HEK293 (cell line): Measurements from ENCODE around the gene BCL6B.

ENCODE experiments used
- CTCF ChIA-PET: fragments of 350-600 bp; formaldehyde crosslinking; extraction: SDS; loops from one replicate; lab custom pipeline; 2021; ENCODE audit warnings: antibody characterized with exemption; lab: Yijun Ruan, JAX
- POLR2A ChIA-PET: fragments of 300-600 bp; formaldehyde crosslinking; extraction: SDS; loops from one replicate; lab custom pipeline; 2020; ENCODE audit warnings: antibody characterized with exemption, inconsistent platforms; lab: Yijun Ruan, JAX
- H3K27ac ChIP-seq: fragments of 200-500 bp; sonication (Bioruptor generic); 2 replicates; pipeline ENCODE4 v1.5.1; 2014; ENCODE audit warnings: low read depth, low read length, control low read depth, inconsistent platforms; ENCODE audit errors: extremely low read depth
- H3K36me3 ChIP-seq, 2 experiments: fragments of 200-500 bp in 1 of 2; sonication (Bioruptor generic) in 1 of 2; 1 replicate in 1 of 2; 2 replicates in 1 of 2; pipeline ENCODE4 v1.5.1; 2014 to 2017; ENCODE audit warnings: inconsistent platforms in 2 of 2, low read length in 2 of 2; ENCODE audit not compliant: control insufficient read depth in 2 of 2, insufficient read depth in 1 of 2
- H3K4me1 ChIP-seq: fragments of 200-500 bp; sonication (Bioruptor generic); 2 replicates; pipeline ENCODE4 v1.5.1; 2014; ENCODE audit warnings: mild to moderate bottlenecking, low read length, inconsistent platforms; ENCODE audit not compliant: control insufficient read depth, insufficient read depth
- H3K4me3 ChIP-seq: 2 replicates; pipeline ENCODE4 v1.5.1; 2011; ENCODE audit warnings: low read depth, mild to moderate bottlenecking, control low read depth, low read length, moderate library complexity
- H3K9me3 ChIP-seq: fragments of 200-500 bp; sonication (Bioruptor generic); 2 replicates; pipeline ENCODE4 v1.5.1; 2014; ENCODE audit warnings: low read depth, low read length, inconsistent platforms; ENCODE audit not compliant: control insufficient read depth, insufficient read depth
- BCL11A ChIP-seq: fragments of 450-650 bp; formaldehyde crosslinking; IDR thresholded peaks from 2 replicates; pipeline ENCODE4 v1.5.1; 2016; ENCODE audit warnings: low read depth, missing biosample characterization, missing genetic modification characterization
- CTCF ChIP-seq: fragments of 450-650 bp; formaldehyde crosslinking; IDR thresholded peaks from 2 replicates; pipeline ENCODE4 v1.5.1; 2016; ENCODE audit warnings: missing biosample characterization, missing genetic modification characterization
- IKZF3 ChIP-seq: fragments of 450-650 bp; IDR thresholded peaks from 2 replicates; pipeline ENCODE4 v1.5.0; 2018; ENCODE audit warnings: missing biosample characterization, mild to moderate bottlenecking, missing genetic modification characterization, moderate library complexity
- KLF7 ChIP-seq: fragments of 450-650 bp; formaldehyde crosslinking; IDR thresholded peaks from 2 replicates; pipeline ENCODE4 v1.5.1; 2016; ENCODE audit warnings: missing biosample characterization, missing genetic modification characterization, borderline replicate concordance
- KLF8 ChIP-seq: fragments of 450-650 bp; formaldehyde crosslinking; IDR thresholded peaks from 2 replicates; pipeline ENCODE4 v1.5.1; 2016; ENCODE audit warnings: missing biosample characterization, missing genetic modification characterization
- PATZ1 ChIP-seq: fragments of 450-650 bp; formaldehyde crosslinking; IDR thresholded peaks from 2 replicates; pipeline ENCODE4 v1.5.1; 2016; ENCODE audit warnings: missing biosample characterization, missing genetic modification characterization
- PBX3 ChIP-seq: sonication (generic); formaldehyde crosslinking; IDR thresholded peaks from 2 replicates; pipeline ENCODE4 v1.8.1; 2022; ENCODE audit warnings: mild to moderate bottlenecking, moderate library complexity, missing genetic modification reagents
- PRDM10 ChIP-seq: fragments of 450-650 bp; formaldehyde crosslinking; IDR thresholded peaks from 2 replicates; pipeline ENCODE4 v1.5.1; 2016; ENCODE audit warnings: missing biosample characterization, missing genetic modification characterization
- SP3 ChIP-seq: fragments of 450-650 bp; formaldehyde crosslinking; IDR thresholded peaks from 2 replicates; pipeline ENCODE4 v1.5.1; 2016; ENCODE audit warnings: missing biosample characterization, missing genetic modification characterization
- SP7 ChIP-seq: fragments of 450-650 bp; formaldehyde crosslinking; IDR thresholded peaks from 2 replicates; pipeline ENCODE4 v1.5.1; 2016; ENCODE audit warnings: missing biosample characterization, missing genetic modification characterization
- TRIM28 ChIP-seq: IDR thresholded peaks from 2 replicates; pipeline ENCODE4 v1.6.1; 2011; ENCODE audit warnings: low read length, control low read depth, borderline replicate concordance
- ZBTB1 ChIP-seq: fragments of 450-650 bp; formaldehyde crosslinking; IDR thresholded peaks from 2 replicates; pipeline ENCODE4 v1.5.1; 2016; ENCODE audit warnings: missing biosample characterization, missing genetic modification characterization
- ZBTB17 ChIP-seq: fragments of 450-650 bp; formaldehyde crosslinking; IDR thresholded peaks from 2 replicates; pipeline ENCODE4 v1.5.1; 2016; ENCODE audit warnings: missing biosample characterization, missing genetic modification characterization
- ZBTB8A ChIP-seq: fragments of 450-650 bp; formaldehyde crosslinking; IDR thresholded peaks from 2 replicates; pipeline ENCODE4 v1.5.1; 2016; ENCODE audit warnings: missing biosample characterization, missing genetic modification characterization
- ZFP3 ChIP-seq: fragments of 450-650 bp; formaldehyde crosslinking; IDR thresholded peaks from 2 replicates; pipeline ENCODE4 v1.5.1; 2016; ENCODE audit warnings: low read depth, missing biosample characterization, missing genetic modification characterization
- ZNF169 ChIP-seq: fragments of 450-650 bp; formaldehyde crosslinking; IDR thresholded peaks from 2 replicates; pipeline ENCODE4 v1.5.1; 2016; ENCODE audit warnings: missing biosample characterization, missing genetic modification characterization
- ZNF184 ChIP-seq: fragments of 450-650 bp; IDR thresholded peaks from 2 replicates; pipeline ENCODE4 v1.5.1; 2018; ENCODE audit warnings: missing biosample characterization, mild to moderate bottlenecking, missing genetic modification characterization
- ZNF19 ChIP-seq: fragments of 450-650 bp; formaldehyde crosslinking; IDR thresholded peaks from 2 replicates; pipeline ENCODE4; 2016; ENCODE audit warnings: missing biosample characterization, missing genetic modification characterization, low read depth
- ZNF335 ChIP-seq: fragments of 450-650 bp; formaldehyde crosslinking; conservative IDR thresholded peaks from 2 replicates; pipeline ENCODE4 v1.5.1; 2016; ENCODE audit warnings: missing biosample characterization, missing genetic modification characterization
- ZNF416 ChIP-seq: fragments of 450-650 bp; formaldehyde crosslinking; IDR thresholded peaks from 2 replicates; pipeline ENCODE4 v1.5.1; 2016; ENCODE audit warnings: missing biosample characterization, missing genetic modification characterization
- ZNF48 ChIP-seq: fragments of 450-650 bp; formaldehyde crosslinking; IDR thresholded peaks from 2 replicates; pipeline ENCODE4 v1.5.1; 2016; ENCODE audit warnings: missing biosample characterization, missing genetic modification characterization
- ZNF544 ChIP-seq: fragments of 450-650 bp; formaldehyde crosslinking; IDR thresholded peaks from 2 replicates; pipeline ENCODE4 v1.5.0; 2017; ENCODE audit warnings: missing biosample characterization, missing genetic modification characterization
- ZNF560 ChIP-seq: fragments of 450-650 bp; formaldehyde crosslinking; IDR thresholded peaks from 2 replicates; pipeline ENCODE4 v1.5.1; 2017; ENCODE audit warnings: missing biosample characterization, missing genetic modification characterization, borderline replicate concordance
- ZNF561 ChIP-seq: fragments of 450-650 bp; IDR thresholded peaks from 2 replicates; pipeline ENCODE4 v1.5.1; 2018; ENCODE audit warnings: missing biosample characterization, missing genetic modification characterization, borderline replicate concordance
- ZNF596 ChIP-seq: fragments of 450-650 bp; IDR thresholded peaks from 2 replicates; pipeline ENCODE4 v1.5.0; 2018; ENCODE audit warnings: missing biosample characterization, mild to moderate bottlenecking, missing genetic modification characterization, moderate library complexity
- ZNF654 ChIP-seq: fragments of 450-650 bp; formaldehyde crosslinking; IDR thresholded peaks from 2 replicates; pipeline ENCODE4 v1.5.1; 2016; ENCODE audit warnings: low read depth, missing biosample characterization, missing genetic modification characterization
- ZNF76 ChIP-seq: fragments of 450-650 bp; formaldehyde crosslinking; IDR thresholded peaks from 2 replicates; pipeline ENCODE4; 2016; ENCODE audit warnings: low read depth, missing biosample characterization, missing genetic modification characterization, borderline replicate concordance
- ZNF777 ChIP-seq: fragments of 450-650 bp; formaldehyde crosslinking; IDR thresholded peaks from 2 replicates; pipeline ENCODE4 v1.5.1; 2017; ENCODE audit warnings: missing biosample characterization, missing genetic modification characterization, borderline replicate concordance

The BCL6B gene

DNA sequence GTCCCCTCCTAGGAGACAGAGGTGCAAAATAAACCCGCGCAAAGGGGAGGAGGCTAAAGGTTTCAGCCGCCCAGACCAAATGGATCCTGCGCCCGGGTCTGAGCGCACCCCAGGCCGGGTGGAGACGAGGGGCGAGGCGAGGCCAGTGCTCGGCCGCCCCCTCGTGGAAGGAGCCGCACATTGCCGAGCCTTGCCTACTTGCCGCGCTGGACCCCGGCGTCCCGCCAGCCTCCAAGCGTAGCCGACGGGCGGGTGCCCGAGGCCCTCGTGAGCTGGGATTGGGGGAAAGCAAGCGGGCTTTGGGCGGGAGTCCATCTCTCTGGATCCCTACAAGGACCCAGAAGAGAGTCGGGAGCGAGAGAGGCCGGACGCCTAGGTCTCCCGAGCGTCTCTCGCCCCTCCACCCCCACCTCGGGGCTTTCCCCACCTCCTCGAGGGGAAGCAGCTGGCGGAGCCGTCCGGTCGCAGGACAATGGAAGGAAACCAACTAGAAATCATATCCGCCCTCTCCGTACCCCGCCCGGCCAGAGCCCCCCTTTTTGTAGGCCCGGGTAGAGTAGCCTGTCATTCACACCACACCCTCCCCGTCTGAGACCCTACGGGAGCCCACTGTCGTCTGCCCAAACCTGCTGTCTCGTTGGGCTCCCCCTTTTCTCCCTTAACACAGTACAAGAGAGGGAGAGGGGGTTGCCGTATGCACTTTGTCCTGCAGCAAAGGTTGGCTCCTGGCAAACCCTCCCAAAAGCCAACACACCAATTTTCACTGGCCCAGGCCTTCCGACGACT, 664 bp upstream of the BCL6B start:
- POLR2A ChIA-PET = interaction anchor here (0.6 to 1.6 kb wide), 3 partner anchors 13 to 196 kb away, joined by 3 to 5 read pairs (median 5); partner anchors contain the start of gene SLC16A13
- 0 out of 2 replicates have a peak, but pooled peaks have one; percentile 16 for TF ChIP-seq ZNF596
- TF ChIP-seq ZNF777 (tag by site-specific recombination) = peak; percentile 75
- TF ChIP-seq IKZF3 = 0 out of 2 replicates have a peak, but pooled peaks have one; percentile 21
- TF ChIP-seq CTCF (tag by site-specific recombination) = peak; percentile 90
- TF ChIP-seq KLF7 (tag by site-specific recombination) = 0 out of 2 replicates have a peak, but pooled peaks have one; percentile 17
- TF ChIP-seq BCL11A (tag by site-specific recombination) = no peak
- peak; percentile 37; the same call in 1 of the 2 replicates for TF ChIP-seq ZNF76
- peak; percentile 39; the same call in 1 of the 2 replicates for TF ChIP-seq ZBTB8A (tag by site-specific recombination)
- TF ChIP-seq PRDM10 = peak; percentile 27; the same call in 1 of the 2 replicates
- peak; percentile 64; the same call in 1 of the 2 replicates for TF ChIP-seq KLF8 (tag by site-specific recombination)
- TF ChIP-seq PATZ1 = peak; percentile 43; the same call in 1 of the 2 replicates
- TF ChIP-seq ZNF560 (tag by site-specific recombination) = no peak
- peak; percentile 50 for TF ChIP-seq SP3
- TF ChIP-seq ZBTB17 (tag by site-specific recombination) = peak; percentile 49; the same call in 1 of the 2 replicates
- TF ChIP-seq ZFP3 = no peak
- no peak; the same call in 1 of the 2 replicates for TF ChIP-seq SP7 (tag by site-specific recombination)
- TF ChIP-seq ZNF544 = no peak
- TF ChIP-seq ZNF169 = no peak
- TF ChIP-seq ZNF416 = no peak
- TF ChIP-seq PBX3 (CRISPR knock-in tag) = peak; percentile 76; the same call in 1 of the 2 replicates
- peak; percentile 73 for TF ChIP-seq ZNF654 (tag by site-specific recombination)
- 0 out of 2 replicates have a peak, but pooled peaks have one; percentile 40 for TF ChIP-seq ZNF561 (tag by site-specific recombination)
- no peak for TF ChIP-seq ZNF184 (tag by site-specific recombination)
- no peak for TF ChIP-seq TRIM28
- no peak for TF ChIP-seq ZNF19 (tag by site-specific recombination)
- TF ChIP-seq ZBTB1 = no peak
- peak; percentile 32; the same call in 1 of the 2 replicates for TF ChIP-seq ZNF335 (tag by site-specific recombination)
- TF ChIP-seq ZNF48 (tag by site-specific recombination) = no peak

More for the DNA sequence above, 664 bp upstream of the BCL6B start:
- H3K9me3 ChIP-seq = no peaks in the 10 kb centered on the region
- peaks cover 3% of the 10 kb centered on the region; the same call in 1 of the 2 replicates for H3K4me1 ChIP-seq
- H3K27ac ChIP-seq = no peak overlapping the region
- CTCF ChIA-PET = interaction anchor here (0.6 to 3.1 kb wide), 38 partner anchors 10 to 1490 kb away, joined by 3 to 35 read pairs (median 5); partner anchors contain the start of genes CLEC10A, RNASEK and SLC16A13
- no peak overlapping the region for H3K4me3 ChIP-seq
- H3K36me3 ChIP-seq = peaks cover 0 to 5% of the 10 kb centered on the region in 2 experiments; a peak in 1 of 3 replicates
